Cardiac fibroblast (primary cell): ENCODE measurements around the gene SERAC1.

Source experiments
- DNase-seq, 2 donors: peaks; one replicate each; pipeline versions ENCODE4 v3.0.0 to v3.0.0-alpha.2; 2010; ENCODE audit warnings: low read depth in 2 of 2
- H3K4me3 ChIP-seq, 2 donors: replicated peaks in 1 of 2; 1 replicate in 1 of 2; 2 replicates in 1 of 2; pipeline ENCODE4 v1.5.1; 2011; ENCODE audit warnings: low read depth in 2 of 2, low read length in 2 of 2, mild to moderate bottlenecking in 2 of 2, moderate library complexity in 1 of 2
- CTCF ChIP-seq: IDR thresholded peaks from one replicate; pipeline ENCODE4 v1.5.1; 2011; ENCODE audit warnings: low read depth, mild to moderate bottlenecking, low read length, inconsistent platforms

The SERAC1 gene

GRCh38 chr6:158122048-158122447 lies 46.0 kb downstream of the SERAC1 start:
- no peak for DNase-seq
- TF ChIP-seq CTCF, result no peak
- no peak overlapping the region for H3K4me3 ChIP-seq

GRCh38 chr6:158121335-158121734 lies 46.7 kb downstream of the SERAC1 start:
- no peak for DNase-seq
- no peak overlapping the region for H3K4me3 ChIP-seq
- no peak for TF ChIP-seq CTCF

- H3K4me3 ChIP-seq, result no peak overlapping the region
- no peak for TF ChIP-seq CTCF
- no peak for DNase-seq
Measured at GRCh38 chr6:158118886-158119285, 49.2 kb downstream of the SERAC1 start.

- no peak for DNase-seq
- no peak overlapping the region for H3K4me3 ChIP-seq
- no peak for TF ChIP-seq CTCF
Measured at GRCh38 chr6:158115508-158115907, 52.6 kb downstream of the SERAC1 start.

- TF ChIP-seq CTCF, result no peak
- no peak overlapping the region for H3K4me3 ChIP-seq
- DNase-seq, result no peak
Measured at GRCh38 chr6:158115102-158115501, 53.0 kb downstream of the SERAC1 start.

- DNase-seq, result no peak
- no peak for TF ChIP-seq CTCF
- H3K4me3 ChIP-seq, result no peak overlapping the region
Measured at GRCh38 chr6:158113802-158114201, 54.3 kb downstream of the SERAC1 start.

- DNase-seq, result no peak
Measured at GRCh38 chr6:158111987-158112386, 56.1 kb downstream of the SERAC1 start.

More at GRCh38 chr6:158111987-158112386, 56.1 kb downstream of the SERAC1 start:
- no peak overlapping the region for H3K4me3 ChIP-seq
- no peak for TF ChIP-seq CTCF
